Left colon (tissue), 2 donors: ENCODE measurements around the gene ANO3. TPM values are rescaled to one million over a fixed set of nuclear protein-coding genes. Genes with fewer than 3 reads are reported as not detected.
"Not testable (repeated sequence)": the region's sequence is repeated elsewhere in the genome, so short reads cannot be mapped to it uniquely, and the experiment has no call there.

Experiments used
- ATAC-seq: fragments of 200-7000 bp; cut with Tn5 transposase; one replicate; pipeline ENCODE4 v1.9.1; 2020; ENCODE audit warnings: mild to moderate bottlenecking, moderate library complexity
- DNase-seq, 2 donors: peaks; one replicate each; pipeline ENCODE4 v3.0.0-alpha.2; 2020
- intact Hi-C, 2 donors: fragments of 100-400 bp; cut with DNase I in 1 of 2; cut with micrococcal nuclease in 1 of 2; formaldehyde crosslinking; loops; one replicate each; pipeline versions ENCODE4 v1.11.2 to v1.14.0; 2022; cut with DNase I, micrococcal nuclease
- total RNA-seq, 2 donors: library from RNA; stranded (reverse); fragmentation: NEBNext Ultra II Directional; extraction: Animal tissue kit (Norgen Biotek cat#: 25700); gene quantifications; one replicate each; pipeline ENCODE4 v1.2.1, GENCODE V29; 2021
- donor health status: DM: no; HTN: no; CAD: no.
- donor health status: DM: yes; HTN: yes; CAD: no.

Gene ANO3
- total RNA-seq, 2 donors from 2014 or later: 0.09 to 0.36 TPM

DNA sequence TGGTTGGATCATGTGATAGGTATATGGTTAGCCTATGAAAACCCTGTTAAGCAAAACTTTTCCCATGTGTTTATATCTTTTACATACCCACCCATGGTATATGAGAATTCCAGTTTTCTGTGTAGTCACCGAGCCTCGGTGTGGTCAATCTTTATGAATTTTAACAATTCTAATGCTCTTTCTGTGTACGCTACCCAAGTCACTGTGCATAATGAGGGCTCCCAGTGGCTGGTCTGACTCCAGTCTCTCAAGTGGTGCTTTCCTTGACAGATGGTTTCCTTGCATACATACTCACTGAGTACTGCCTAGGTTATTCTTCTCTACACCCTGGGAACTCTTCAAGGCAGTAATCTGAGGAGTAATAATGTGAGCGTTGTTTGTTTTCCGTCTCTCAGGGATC, 222.5 kb downstream of the ANO3 start:
- ATAC-seq (no peak), DNase-seq (no peak)
- intact Hi-C loops: no loop called here

DNA sequence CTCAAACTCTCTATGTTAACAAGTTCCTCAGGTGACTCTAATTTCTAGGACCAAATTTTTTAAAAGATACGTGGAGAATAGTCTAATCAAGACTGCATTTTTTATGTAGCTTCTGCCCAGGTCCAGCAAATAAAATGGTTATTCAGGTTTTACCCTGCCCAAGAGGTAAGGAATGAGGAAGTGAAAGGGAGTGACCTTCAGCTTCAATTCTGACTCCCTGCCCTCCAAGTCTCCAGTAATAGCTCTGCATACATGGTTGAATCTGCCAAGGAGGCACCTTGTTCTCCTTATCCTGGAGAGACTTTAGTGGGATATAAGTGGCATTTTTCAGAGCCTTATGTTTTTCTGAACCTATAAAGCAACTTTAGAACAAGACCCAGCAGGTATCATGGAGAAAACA, 224.7 kb downstream of the ANO3 start:
- ATAC-seq (peak; percentile 49), DNase-seq (no peak)
- intact Hi-C loops: no loop called here

DNA sequence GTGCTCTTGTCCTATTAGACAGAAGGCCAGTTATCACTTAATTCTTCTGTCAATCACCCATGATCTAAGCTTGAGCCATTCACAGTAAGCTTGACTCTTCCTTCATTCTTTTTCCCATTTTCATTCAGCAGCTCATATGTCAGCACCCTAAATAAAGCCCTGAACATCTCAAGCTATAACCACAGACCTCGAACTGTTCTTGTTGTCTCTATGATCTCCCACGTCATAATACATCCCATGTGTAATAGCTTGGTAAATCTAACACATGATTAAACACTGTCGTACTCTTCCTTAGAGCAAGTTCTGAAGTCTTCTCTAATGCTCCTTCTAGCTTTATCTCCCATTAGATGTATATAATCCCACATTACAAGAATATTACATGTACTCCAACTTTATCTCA, 225.7 kb downstream of the ANO3 start:
- intact Hi-C loops: no loop called here
- ATAC-seq (no peak), DNase-seq (no peak)

DNA sequence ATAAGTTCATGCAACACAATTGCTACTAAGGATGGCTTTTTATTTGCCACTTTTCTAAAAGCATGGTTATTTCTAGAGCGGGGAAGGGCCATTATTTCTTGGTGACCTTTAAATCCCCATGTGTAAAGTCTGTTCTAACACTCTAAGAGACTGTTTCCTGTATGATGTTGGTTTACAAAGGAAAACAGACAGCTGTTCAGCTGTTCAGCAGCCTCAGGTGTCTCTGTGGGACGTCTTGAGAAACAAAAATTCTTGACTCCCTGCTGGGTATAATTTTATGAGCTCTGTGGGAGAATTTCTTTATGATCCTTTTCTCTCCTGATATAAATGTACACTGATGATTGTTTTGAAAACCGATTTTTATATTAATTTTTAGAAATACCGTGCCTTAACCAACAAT, 226.3 kb downstream of the ANO3 start:
- no peak for ATAC-seq
- intact Hi-C loops: no loop called here
- no peak for DNase-seq

DNA sequence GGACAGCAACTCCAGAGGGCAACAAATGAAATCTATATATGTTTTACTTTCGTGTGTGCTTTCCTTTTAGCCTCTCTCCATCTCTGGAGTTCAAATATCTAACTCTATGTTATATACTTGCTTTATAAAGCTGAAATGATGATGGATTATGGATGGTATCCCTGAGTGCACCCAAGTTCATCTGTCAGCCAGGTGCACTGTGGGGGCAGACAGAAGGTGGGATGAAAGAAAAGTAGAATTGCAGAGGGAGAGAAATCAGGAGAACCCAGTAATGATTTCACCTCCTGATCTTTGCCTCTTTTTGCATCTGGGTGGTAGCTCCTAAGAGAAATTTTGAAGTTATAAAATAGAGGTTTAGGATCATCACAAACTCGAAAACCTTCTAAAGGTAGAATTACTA, 237.7 kb downstream of the ANO3 start:
- no peak for DNase-seq
- no peak for ATAC-seq
- intact Hi-C loops: no loop called here

DNA sequence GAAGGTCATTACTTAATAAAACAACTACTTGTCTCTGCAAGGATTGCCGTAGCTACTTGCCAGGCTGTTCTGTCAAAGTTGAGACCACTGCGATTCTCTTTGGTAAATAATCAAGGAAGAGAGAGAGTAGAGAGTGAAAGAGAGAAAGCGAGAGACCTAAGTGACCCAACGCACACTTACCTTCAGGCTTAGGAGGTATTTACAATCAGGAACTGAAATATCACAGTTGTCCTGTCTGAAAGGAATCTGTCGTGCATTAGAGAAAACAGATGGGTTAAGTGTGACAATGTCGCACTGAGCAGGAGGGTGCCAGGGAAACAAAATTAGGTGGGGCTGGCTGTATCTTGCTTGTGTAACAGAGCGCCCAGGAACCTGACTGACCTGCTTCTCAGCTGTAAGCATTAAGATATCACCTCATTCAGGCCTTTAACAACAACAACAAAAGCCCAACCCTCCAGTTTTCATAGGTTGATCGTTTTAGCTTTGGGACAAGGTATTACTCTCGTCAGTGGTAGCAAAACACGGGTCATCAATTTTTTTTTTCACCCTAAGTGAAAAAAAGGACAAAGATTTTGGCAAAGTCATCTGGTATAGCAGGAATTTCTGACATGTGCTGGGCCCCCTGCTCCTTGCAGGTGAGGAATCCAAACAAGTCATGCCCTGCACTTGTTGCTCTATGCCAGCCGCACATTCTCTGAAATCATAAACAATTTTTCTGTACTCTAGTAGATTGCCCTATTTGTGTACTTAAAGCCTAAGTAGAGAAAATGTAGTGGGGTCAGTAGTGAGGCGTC, 240.1 kb downstream of the ANO3 start, which contains the start of gene MUC15:
Gene MUC15, minus strand, starts transcription at position 403 of the 794 bp plus-strand sequence. CDS start 5,169 bp downstream, outside the sequence.
- ATAC-seq (no peak), DNase-seq (no peak)
- intact Hi-C loops: no loop called here

DNA sequence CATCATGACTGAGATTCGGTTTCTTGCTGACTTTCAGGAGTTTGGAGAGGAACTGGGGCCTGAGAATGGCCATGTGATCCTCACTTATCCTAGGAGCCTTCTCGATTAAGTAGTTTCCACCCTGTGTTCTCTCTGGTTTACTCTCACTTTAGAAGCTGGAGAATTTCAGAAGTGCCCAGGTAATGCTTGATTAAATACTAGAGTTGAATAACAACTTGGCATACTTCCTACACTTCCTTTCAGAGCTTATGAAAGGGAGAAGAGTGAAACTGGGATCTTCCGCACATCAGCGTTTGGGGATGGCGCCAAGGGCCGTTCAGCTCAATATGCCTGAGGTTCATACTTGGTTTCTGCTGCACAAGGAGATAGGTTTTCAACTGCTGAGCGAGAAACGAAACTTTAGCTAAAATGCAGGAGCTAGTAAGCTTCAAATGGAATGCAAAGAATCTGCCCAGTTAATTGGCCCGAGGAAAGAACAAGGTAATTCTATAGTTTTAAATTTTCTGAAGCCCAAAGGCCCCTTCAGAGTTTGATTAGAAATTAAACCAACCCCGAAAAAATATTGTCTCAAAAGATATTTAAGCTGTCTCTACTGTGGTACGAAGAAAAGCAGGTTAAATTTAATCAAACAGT, 241.0 kb downstream of the ANO3 start:
- ATAC-seq: no peak
- intact Hi-C loops: no loop called here
- DNase-seq: no peak

DNA sequence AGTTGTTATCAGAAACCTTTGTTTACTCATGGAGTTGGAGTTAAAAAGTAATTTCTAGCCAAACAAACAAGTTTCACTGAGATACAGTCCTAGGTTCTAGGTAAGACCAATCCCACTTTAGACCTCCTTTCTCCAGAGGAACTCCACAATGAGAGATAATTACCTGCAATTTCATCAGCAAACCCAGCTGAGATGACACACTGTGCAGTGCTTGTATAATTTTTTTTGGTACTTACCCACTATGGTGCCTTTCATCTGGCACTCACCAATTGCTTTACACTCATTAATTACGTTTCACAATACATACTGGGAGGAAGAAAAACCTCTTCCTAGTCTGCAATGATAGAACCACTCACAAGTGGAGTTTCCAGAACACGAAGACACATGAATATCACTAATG, 242.0 kb downstream of the ANO3 start:
- DNase-seq: no peak
- no peak for ATAC-seq
- intact Hi-C loops: no loop called here

DNA sequence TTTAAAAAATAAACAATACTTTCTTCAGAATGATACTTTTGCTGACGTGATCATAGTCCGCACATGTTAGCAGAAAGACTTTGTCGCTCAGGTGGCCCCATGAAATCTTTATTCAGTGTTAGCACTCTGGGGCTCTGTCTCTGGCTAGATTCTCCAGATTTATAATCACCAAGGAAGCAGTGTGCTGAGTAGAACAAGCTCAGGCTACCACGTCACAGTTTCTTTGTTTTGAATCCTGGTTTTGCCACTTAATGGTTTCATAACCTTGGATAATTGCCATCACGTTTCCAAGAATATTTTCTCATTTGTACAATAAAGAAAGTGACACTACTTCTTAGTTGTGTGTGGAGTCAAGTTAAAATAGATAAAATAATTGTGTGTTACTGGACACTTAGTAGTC, 244.0 kb downstream of the ANO3 start:
- intact Hi-C loops: no loop called here
- DNase-seq (no peak), ATAC-seq (no peak)

DNA sequence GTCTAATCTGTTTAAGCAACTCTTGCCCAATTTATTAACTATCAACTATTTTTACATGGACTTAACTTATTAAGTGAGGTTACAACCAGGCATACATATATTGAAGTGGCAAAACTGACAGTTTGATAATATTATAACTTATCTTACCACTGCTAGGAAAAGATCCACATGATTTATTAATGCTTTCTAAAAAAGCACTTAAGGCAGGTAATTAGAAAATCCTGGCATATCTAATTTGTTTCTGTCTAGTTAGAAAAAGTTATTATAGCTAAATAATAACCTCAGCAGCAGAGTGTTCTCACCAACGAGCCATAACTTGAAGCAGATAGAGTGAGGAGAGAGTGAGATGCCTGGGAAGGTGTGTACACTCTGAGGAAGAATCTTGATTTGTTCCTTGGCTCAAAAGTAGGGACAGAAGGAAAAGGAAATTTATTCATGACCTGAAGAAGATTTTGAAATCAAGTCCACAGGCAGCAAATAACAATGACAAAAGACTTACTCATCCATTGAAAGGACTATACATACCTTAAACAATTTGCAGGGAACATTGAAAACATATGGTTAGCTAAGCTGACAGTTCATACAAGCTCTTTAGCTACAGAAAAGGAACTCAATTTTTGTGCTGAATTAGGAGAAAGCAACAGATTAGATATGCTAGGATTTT, 247.2 kb downstream of the ANO3 start:
- DNase-seq: no peak

DNA sequence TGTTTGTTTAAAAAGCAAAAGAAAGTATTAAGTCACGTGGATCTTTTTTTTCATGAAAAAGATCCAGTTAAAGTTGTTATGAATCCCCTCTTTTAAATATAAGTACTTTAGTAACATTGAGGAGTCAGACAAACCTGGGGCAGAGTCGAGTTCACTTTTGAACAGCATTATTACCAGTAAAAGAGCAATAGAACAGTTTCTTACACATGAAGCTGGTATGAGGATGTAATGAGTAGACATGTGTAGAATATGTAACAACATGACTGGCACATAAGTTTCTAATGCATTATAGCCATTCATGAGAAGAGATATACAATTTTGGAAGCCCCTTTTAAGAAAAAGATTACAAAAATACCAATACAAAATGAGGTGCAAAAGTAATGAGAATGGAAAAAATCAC, 247.8 kb downstream of the ANO3 start:
- no peak for ATAC-seq
- DNase-seq: no peak

More for the DNA sequence above, 247.2 kb downstream of the ANO3 start:
- intact Hi-C loops: no loop called here
- no peak for ATAC-seq

DNA sequence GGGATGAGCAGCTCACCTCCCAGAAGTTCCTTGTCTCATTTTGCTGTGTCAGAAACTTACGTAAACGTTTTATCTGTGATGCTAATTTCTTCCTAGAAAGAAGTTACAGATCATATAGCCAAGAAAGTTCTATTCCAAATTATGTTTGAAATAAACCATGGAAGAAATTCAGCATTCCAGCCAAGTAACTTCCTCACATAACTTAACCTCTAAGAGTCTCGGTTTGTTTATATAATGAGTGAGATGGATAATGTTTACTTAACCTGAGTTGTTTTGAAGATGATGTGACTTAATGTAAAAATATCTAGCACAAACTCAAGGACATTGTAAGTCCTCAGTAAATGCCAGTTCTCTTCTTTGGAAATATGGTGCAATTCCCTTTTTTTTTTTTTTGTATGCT, 249.0 kb downstream of the ANO3 start:
- ATAC-seq (no peak), DNase-seq (no peak)
- intact Hi-C loops: no loop called here

More for the DNA sequence above, 247.8 kb downstream of the ANO3 start:
- intact Hi-C loops: no loop called here

DNA sequence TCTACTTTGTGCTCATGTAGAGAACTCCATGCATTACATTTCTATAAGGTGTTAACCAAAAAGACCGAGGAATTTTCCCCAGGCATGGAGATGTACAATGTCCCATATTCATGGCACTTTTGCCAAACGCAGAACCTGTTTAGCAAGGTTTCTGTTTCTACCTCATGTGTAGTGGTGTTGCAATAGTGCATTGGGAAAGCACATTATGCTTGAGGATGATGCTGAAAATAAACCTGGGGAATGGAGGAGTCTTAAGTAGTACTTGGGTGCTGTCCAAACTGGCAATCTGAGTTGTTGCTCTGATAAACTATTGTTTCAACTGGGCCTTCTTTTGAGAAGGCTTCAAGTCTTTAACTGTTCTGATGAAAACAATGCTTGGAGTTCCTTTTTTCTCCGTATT, 251.6 kb downstream of the ANO3 start:
- DNase-seq (no peak), ATAC-seq (no peak)
- intact Hi-C loops: no loop called here

DNA sequence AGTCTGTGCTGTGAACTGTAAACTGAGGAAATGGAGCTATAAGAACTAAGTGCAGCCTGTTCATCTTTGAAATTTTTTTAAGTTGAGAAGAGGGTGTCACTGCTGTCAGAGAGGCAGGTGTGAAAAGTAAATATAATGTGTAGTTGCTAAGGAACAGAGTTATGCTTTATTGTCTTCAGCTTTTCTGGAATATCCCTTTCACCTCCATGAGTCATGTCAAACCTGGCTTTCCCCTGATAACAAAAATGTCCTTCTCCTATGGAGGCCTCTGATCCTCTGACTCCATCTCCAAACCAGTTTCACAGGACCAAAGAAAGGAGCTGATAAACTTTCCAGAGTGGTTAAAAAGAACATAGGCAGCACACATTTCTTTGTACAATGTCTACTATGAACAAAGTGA, 252.9 kb downstream of the ANO3 start:
- intact Hi-C loops: no loop called here
- ATAC-seq: no peak
- DNase-seq: no peak

DNA sequence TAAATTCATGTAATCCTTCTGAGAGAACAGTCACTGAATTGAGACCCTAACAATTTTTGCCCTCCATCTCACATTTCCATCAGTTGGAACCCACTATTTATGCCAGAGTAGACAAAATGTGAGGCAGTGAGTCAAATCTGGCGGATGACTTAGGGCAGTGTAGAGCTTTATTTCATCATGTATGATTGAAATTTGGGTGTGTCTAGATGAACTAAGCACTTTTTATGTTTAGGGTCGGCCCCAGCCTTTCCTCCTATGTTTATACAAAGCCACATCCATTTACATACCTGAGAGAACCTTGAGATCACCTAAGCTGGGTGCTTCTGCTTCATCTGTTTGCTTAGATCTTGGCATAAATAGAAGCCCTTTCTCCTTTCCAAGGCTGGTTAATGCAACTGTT, 255.1 kb downstream of the ANO3 start:
- no peak for ATAC-seq
- DNase-seq: no peak
- intact Hi-C loops: no loop called here

DNA sequence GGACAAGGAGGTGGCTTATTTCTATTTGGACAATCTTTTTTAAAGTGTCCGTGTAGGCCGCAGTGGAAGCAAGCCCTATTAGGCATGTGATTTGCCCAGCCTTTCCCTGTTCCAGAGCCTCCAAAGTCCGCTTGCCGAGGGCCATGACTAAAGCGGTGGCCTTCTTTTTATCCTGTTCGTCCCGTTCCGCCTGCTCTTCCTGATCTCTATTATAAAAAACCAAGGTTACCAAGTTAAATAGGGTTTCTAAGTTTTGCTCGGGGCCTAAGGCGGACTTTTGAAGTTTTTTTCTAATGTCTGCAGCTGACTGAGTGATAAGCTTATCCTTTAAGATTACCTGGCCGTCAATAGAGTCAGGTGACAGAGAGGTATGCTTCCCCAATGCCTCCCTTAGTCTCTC, 261.8 kb downstream of the ANO3 start:
- intact Hi-C loops: no loop called here
- no peak for DNase-seq
- ATAC-seq: no peak

DNA sequence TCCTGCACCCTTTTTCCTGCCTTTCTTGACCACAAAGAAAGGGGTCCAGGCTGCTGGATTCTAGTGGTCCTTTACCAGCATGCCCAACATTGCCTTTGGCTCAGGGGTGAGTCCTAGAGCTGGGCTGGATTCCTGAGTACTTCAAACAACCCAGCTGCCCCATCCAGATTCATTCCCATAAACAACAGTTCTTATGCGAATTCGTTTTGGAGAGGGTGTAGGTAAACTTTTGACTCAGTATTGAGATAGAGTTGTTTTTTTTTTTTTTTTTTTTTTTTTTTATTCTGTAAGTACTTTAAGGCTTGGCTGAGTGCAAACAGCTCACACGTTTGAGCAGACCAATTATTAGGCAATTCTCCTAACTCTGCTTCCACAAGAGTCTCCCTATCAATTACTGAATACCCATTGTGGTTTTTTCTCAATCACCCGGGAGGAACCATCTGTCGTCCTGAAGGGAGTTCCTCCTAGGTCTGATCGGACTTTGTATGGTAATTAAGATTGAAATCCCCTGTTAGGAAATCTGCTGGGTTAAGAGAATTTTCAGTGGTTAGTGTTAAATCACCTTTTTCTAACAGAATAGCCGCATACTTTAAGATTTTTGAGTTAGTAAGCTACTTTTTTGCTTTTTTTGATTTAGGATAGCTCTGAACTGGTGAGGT, 263.4 kb downstream of the ANO3 start:
- DNase-seq, intact Hi-C loops, ATAC-seq: not testable (repeated sequence)

DNA sequence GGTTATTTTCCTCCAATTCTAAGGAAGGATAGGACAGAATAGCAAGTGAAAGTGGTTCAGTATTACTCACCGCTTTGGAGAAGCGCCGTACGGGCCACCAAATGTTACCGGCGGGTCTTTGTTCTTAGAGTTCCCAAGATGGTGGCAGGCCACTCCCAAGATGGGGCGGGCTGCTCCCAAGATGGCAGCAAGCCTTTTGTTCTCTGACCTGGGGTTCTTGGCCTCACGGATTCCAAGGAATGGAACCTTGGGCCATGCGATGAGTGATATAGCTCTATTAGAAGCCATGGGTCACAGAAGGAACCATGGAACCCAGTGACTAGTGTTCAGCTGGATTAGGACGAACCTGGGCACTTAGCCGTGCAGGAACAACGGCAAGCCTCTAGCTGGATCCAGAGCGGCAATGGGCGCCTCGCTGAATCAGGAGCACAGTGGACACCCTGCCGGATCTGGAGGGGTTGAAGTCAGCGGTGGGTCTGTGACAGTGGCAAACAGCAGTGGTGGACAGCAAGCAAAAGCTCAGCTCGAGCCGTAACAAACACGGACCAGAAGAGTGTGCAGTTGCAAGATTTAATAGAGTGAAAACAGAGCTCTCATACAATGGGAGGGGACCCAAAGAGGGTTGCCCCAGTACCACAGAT, 265.2 kb downstream of the ANO3 start:
- DNase-seq, ATAC-seq, intact Hi-C loops: not testable (repeated sequence)

DNA sequence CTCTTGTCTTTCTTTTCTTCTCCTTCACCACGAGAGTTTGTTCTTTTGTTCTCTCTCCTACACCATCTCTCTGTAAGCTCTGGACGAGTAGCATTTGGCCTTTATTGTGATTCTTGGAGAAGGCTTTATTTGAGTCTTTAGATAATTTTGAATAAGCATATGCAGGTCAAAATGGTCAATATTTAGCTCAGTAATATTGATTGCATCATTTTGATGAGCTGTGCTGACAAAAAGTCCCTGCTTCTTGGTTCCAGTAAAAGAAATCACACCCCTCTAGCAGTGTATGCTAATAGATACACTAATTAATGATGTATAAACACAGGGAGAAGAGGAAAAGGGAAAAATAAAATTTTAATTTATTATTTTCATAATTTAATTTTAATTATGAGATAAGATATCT, 266.0 kb downstream of the ANO3 start:
- intact Hi-C loops: no loop called here
- ATAC-seq (no peak), DNase-seq (no peak)
